NCI-H1436 treated with DMSO at 0.1 percent for 48 hours (cell line): ENCODE measurements around the gene SCARF1.
A peak's percentile ranks its signal among the peaks of the same experiment; 100 is the strongest.

Experiments
- DNase-seq: peaks from one replicate; lab custom pipeline; 2025; lab: John Stamatoyannopoulos, UW

The SCARF1 gene

GRCh38 chr17:1628856-1629503, 16.6 kb downstream of the SCARF1 start:
- DNase-seq = peak; percentile 28

GRCh38 chr17:1627982-1628855, 17.3 kb downstream of the SCARF1 start, which contains the start of gene SLC43A2:
SLC43A2 (minus strand) TSS chr17:1628834; CDS start chr17:1627874, 960 bp downstream.
- DNase-seq = peak; percentile 35

- DNase-seq = no peak
Observed at GRCh38 chr17:1627182-1627981, 18.1 kb downstream of the SCARF1 start.

GRCh38 chr17:1626333-1626732, 19.2 kb downstream of the SCARF1 start:
- DNase-seq = no peak

- no peak for DNase-seq
Observed at GRCh38 chr17:1625581-1625980, 20.0 kb downstream of the SCARF1 start.

GRCh38 chr17:1625053-1625452, 20.5 kb downstream of the SCARF1 start:
- DNase-seq = no peak

GRCh38 chr17:1624650-1625049, 20.9 kb downstream of the SCARF1 start:
- DNase-seq = no peak

- no peak for DNase-seq
Observed at GRCh38 chr17:1623057-1623630, 22.4 kb downstream of the SCARF1 start.

- no peak for DNase-seq
Observed at GRCh38 chr17:1621273-1621954, 24.1 kb downstream of the SCARF1 start.

- DNase-seq = no peak
Observed at GRCh38 chr17:1620486-1620885, 25.0 kb downstream of the SCARF1 start.

- no peak for DNase-seq
Observed at GRCh38 chr17:1617620-1618174, 27.8 kb downstream of the SCARF1 start.

- no peak for DNase-seq
Observed at GRCh38 chr17:1616101-1616500, 29.4 kb downstream of the SCARF1 start.

- DNase-seq = no peak
Observed at GRCh38 chr17:1612400-1612799, 33.1 kb downstream of the SCARF1 start.

- no peak for DNase-seq
Observed at GRCh38 chr17:1611715-1612114, 33.8 kb downstream of the SCARF1 start.

- no peak for DNase-seq
Observed at GRCh38 chr17:1608676-1609075, 36.9 kb downstream of the SCARF1 start.

- no peak for DNase-seq
Observed at GRCh38 chr17:1607971-1608320, 37.6 kb downstream of the SCARF1 start.

GRCh38 chr17:1606352-1606985, 39.1 kb downstream of the SCARF1 start:
- no peak for DNase-seq

- DNase-seq = no peak
Observed at GRCh38 chr17:1605681-1606351, 39.7 kb downstream of the SCARF1 start.

- DNase-seq = no peak
Observed at GRCh38 chr17:1604831-1605528, 40.6 kb downstream of the SCARF1 start.

GRCh38 chr17:1601571-1601970, 44.0 kb downstream of the SCARF1 start:
- no peak for DNase-seq
